Endodermal cell (in vitro differentiated cells): ENCODE results near the gene EEF1A1. TPM values are rescaled to one million over a fixed set of nuclear protein-coding genes. Genes with fewer than 3 reads are reported as not detected.

Source experiments
- DNase-seq: peaks from one replicate; pipeline ENCODE4 v3.0.0-alpha.2; 2017
- H3K27ac ChIP-seq: 2 replicates; pipeline ENCODE4 v1.5.1; 2013; ENCODE audit warnings: mild to moderate bottlenecking, low read depth, low read length, moderate library complexity
- H3K27me3 ChIP-seq: 2 replicates; pipeline ENCODE4 v1.6.1; 2013; ENCODE audit warnings: mild to moderate bottlenecking, low read length, moderate library complexity; ENCODE audit not compliant: insufficient read depth, control insufficient read depth, poor library complexity, severe bottlenecking
- H3K36me3 ChIP-seq: 2 replicates; pipeline ENCODE4 v1.7.0; 2013; ENCODE audit warnings: mild to moderate bottlenecking, low read length, moderate library complexity; ENCODE audit not compliant: control insufficient read depth, insufficient read depth
- H3K4me1 ChIP-seq: one replicate; pipeline ENCODE4 v1.7.0; 2013; ENCODE audit warnings: low read length; ENCODE audit not compliant: control insufficient read depth, insufficient read depth
- H3K4me3 ChIP-seq: 2 replicates; pipeline ENCODE4 v1.5.1; 2013; ENCODE audit warnings: mild to moderate bottlenecking, low read length, moderate library complexity
- H3K9ac ChIP-seq: 2 replicates; pipeline ENCODE4 v1.6.1; 2013; ENCODE audit warnings: mild to moderate bottlenecking, low read length, moderate library complexity; ENCODE audit not compliant: poor library complexity, severe bottlenecking; ENCODE audit errors: extremely low read depth
- H3K9me3 ChIP-seq: 2 replicates; pipeline ENCODE4 v1.6.1; 2013; ENCODE audit warnings: mild to moderate bottlenecking, low read length, moderate library complexity; ENCODE audit not compliant: control insufficient read depth
- H3K27ac Mint-ChIP-seq: 2 replicates; pipeline ENCODE4 v1.8.0; 2020; ENCODE audit warnings: mixed read lengths
- H3K27me3 Mint-ChIP-seq: 2 replicates; pipeline ENCODE4 v1.8.0; 2021; ENCODE audit warnings: mild to moderate bottlenecking, mixed read lengths; ENCODE audit not compliant: insufficient read depth
- H3K36me3 Mint-ChIP-seq: 2 replicates; pipeline ENCODE4 v1.8.0; 2020; ENCODE audit warnings: low read depth, mixed read lengths
- H3K4me1 Mint-ChIP-seq: 2 replicates; pipeline ENCODE4 v1.8.0; 2020; ENCODE audit warnings: mixed read lengths
- H3K4me3 Mint-ChIP-seq: 2 replicates; pipeline ENCODE4 v1.8.0; 2020; ENCODE audit warnings: mild to moderate bottlenecking, moderate library complexity, mixed read lengths
- H3K9me3 Mint-ChIP-seq: 2 replicates; pipeline ENCODE4 v1.8.0; 2020; ENCODE audit warnings: mild to moderate bottlenecking, mixed read lengths
- WGBS, 2 experiments: methylation state at CpG; one replicate each; pipeline versions ENCODE4 v1.1.5 to v1.1.7; 2013; ENCODE audit warnings: missing lambda C conversion rate in 2 of 2, mixed read lengths in 1 of 2; ENCODE audit not compliant: insufficient coverage in 1 of 2, insufficient read length in 1 of 2; 5-methylcytosine and 5-hydroxymethylcytosine counted together
- total RNA-seq, 2 donors: library from RNA; stranded (reverse); fragmentation: NEBNext Ultra II Directional in 1 of 2; extraction: Animal tissue kit (Norgen Biotek cat#: 25700) in 1 of 2; gene quantifications; 2 replicates in 1 of 2; 3 replicates in 1 of 2; pipeline ENCODE4 v1.2.1, GENCODE V29; 2021
- TF ChIP-seq, protein P1 (sequence below): fragments of 200-600 bp; sonication (generic); conservative IDR thresholded peaks from 2 replicates; pipeline ENCODE4 v1.5.0; 2021; ENCODE audit warnings: antibody characterized with exemption, mild to moderate bottlenecking

Gene EEF1A1
- total RNA-seq, 2 donors from 2014 or later = 8,118 to 11,075 TPM

DNA sequence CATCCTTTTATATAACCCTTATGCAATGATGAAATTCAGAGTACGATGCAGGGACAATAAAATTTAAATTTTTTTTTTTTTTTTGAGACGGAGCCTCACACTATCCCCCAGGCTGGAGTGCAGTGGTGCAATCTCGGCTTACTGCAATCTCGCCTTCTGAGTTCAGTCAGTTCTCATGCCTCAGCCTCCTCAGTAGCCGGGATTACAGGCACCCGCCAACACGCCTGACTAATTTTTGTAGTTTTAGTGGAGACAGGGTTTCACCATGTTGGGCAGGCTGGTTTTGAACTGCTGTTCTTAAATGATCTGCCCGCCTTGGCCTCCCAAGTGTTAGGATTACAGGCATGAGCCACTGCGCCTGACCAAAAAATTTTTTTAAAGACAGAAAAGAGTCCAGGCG, 44.1 kb downstream of the EEF1A1 start:
- H3K36me3 ChIP-seq = peaks cover 58% of the 10 kb centered on the region
- H3K27me3 ChIP-seq = no peaks in the 10 kb centered on the region
- DNase-seq = no peak
- H3K9ac ChIP-seq = no peak overlapping the region
- 96% methylated on average over 7 to 10 of the region's 10 CpGs for WGBS, 2 experiments
- H3K4me3 Mint-ChIP-seq = no peak overlapping the region
- peaks cover 58% of the 10 kb centered on the region for H3K36me3 Mint-ChIP-seq
- H3K4me1 Mint-ChIP-seq = no peaks in the 10 kb centered on the region
- no peak overlapping the region for H3K4me3 ChIP-seq
- no peak overlapping the region for H3K27ac ChIP-seq
- no peaks in the 10 kb centered on the region for H3K9me3 Mint-ChIP-seq
- TF ChIP-seq, protein P1, sequence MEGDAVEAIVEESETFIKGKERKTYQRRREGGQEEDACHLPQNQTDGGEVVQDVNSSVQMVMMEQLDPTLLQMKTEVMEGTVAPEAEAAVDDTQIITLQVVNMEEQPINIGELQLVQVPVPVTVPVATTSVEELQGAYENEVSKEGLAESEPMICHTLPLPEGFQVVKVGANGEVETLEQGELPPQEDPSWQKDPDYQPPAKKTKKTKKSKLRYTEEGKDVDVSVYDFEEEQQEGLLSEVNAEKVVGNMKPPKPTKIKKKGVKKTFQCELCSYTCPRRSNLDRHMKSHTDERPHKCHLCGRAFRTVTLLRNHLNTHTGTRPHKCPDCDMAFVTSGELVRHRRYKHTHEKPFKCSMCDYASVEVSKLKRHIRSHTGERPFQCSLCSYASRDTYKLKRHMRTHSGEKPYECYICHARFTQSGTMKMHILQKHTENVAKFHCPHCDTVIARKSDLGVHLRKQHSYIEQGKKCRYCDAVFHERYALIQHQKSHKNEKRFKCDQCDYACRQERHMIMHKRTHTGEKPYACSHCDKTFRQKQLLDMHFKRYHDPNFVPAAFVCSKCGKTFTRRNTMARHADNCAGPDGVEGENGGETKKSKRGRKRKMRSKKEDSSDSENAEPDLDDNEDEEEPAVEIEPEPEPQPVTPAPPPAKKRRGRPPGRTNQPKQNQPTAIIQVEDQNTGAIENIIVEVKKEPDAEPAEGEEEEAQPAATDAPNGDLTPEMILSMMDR = no peak
- no peaks in the 10 kb centered on the region for H3K27me3 Mint-ChIP-seq
- no peaks in the 10 kb centered on the region for H3K4me1 ChIP-seq
- no peaks in the 10 kb centered on the region for H3K9me3 ChIP-seq
- H3K27ac Mint-ChIP-seq = no peak overlapping the region

DNA sequence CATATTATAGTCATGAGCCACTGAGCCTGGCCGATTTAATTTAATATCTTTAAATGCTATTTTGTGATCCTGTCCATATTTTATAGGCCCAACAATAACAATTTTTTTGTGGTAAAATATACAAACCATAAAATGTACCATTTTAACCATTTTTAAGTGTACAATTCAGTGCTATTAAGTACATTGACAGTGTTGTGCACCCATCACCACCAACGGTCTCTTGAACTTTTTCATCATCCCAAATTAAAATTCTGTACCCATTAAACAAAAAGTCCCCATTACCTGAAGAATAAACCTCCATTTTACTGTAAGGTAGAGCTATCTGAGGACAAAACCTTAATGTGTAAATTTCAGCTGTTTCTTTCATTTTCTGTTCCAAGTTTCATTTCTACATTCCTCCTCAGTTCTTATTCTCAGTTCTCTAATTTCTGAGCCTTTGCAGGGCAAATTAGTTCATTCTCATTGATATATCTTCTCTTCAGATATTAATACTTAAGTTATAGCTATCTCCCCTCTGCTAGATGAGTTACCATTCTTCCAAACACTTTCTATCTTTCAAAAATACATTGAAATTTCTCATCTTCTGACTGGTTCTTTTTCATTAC, 49.0 kb downstream of the EEF1A1 start:
- Mint-ChIP-seq H3K36me3 (peaks cover 54% of the 10 kb centered on the region), H3K27ac (no peak overlapping the region), H3K9me3 (no peaks in the 10 kb centered on the region), H3K4me1 (no peaks in the 10 kb centered on the region), H3K27me3 (no peaks in the 10 kb centered on the region), H3K4me3 (no peak overlapping the region)
- H3K9me3 ChIP-seq = no peaks in the 10 kb centered on the region
- H3K4me3 ChIP-seq = no peak overlapping the region
- no peak overlapping the region for H3K27ac ChIP-seq
- 80 to 100% methylated on average over 1 to 2 of the region's 2 CpGs for WGBS, 2 experiments
- H3K36me3 ChIP-seq = peaks cover 65% of the 10 kb centered on the region
- H3K27me3 ChIP-seq = no peaks in the 10 kb centered on the region
- no peak for DNase-seq
- no peak overlapping the region for H3K9ac ChIP-seq
- no peaks in the 10 kb centered on the region for H3K4me1 ChIP-seq
- TF ChIP-seq, protein P1 = no peak

Other genes with a start within 250 kb of the EEF1A1 start
- gene DPPA5, start 166.8 kb downstream of the EEF1A1 start, total RNA-seq = not detected
- not detected for gene KHDC3L, start 158.4 kb downstream of the EEF1A1 start, total RNA-seq
- gene OOEP, start 151.1 kb downstream of the EEF1A1 start, total RNA-seq = not detected
- gene DDX43, start 126.2 kb downstream of the EEF1A1 start, total RNA-seq = not detected
- 1 to 10 TPM; 2.5 to 3.8 TPM for gene CGAS, start 68.7 kb downstream of the EEF1A1 start, total RNA-seq
- gene MTO1, start 59.3 kb downstream of the EEF1A1 start, total RNA-seq = 10 to 100 TPM; 21.5 to 26.7 TPM
- 1 to 10 TPM; 4.4 to 8.3 TPM for gene SLC17A5, start 133.0 kb upstream of the EEF1A1 start, total RNA-seq
- gene CD109, start 175.2 kb upstream of the EEF1A1 start, total RNA-seq = 1 to 10 TPM; 2.0 TPM